OCI-LY1 (cell line): ENCODE data around the gene EBI3.

Experiments
- EZH2 ChIP-seq: fragments of 200-600 bp; sonication (generic), shearing (Covaris generic); IDR thresholded peaks from 2 replicates; pipeline ENCODE4 v1.8.0; 2017; ENCODE audit warnings: borderline replicate concordance, mixed run types, mild to moderate bottlenecking, antibody characterized with exemption, low read length, moderate library complexity, mixed read lengths
- TF ChIP-seq, protein P1 (sequence below): fragments of 200-600 bp; sonication (generic), shearing (Covaris generic); IDR thresholded peaks from 2 replicates; pipeline ENCODE4 v1.5.1; 2017; ENCODE audit warnings: mild to moderate bottlenecking, antibody characterized with exemption, low read length, moderate library complexity, mixed read lengths

DNA sequence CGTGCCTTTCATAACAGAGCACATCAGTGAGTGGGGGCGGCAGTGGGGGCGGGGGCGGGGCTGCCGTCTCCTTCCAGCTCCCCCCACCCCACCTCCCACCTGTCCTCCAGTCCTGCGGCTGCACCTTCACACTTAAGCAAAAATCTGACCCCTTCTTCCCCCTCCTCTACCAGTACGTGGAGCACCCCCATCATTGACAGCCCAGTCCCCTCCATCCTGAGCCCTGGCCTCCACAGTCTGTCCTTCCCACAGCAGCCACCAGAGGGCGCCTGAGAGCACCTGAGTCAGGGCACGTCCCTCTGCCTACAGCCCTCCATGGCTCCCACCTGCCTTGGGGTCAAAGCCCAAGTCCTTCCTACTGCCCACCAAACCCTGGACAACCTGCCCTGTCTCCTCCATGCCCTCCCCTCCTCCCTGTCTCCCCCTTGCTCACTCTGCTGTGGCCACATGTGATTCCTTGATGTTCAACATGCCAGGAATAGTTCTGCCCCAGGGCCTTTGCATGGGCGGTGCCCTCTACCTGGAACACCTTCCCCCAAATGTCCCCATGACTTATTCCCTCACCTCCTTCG lies 4.0 kb downstream of the EBI3 start:
- TF ChIP-seq, protein P1, sequence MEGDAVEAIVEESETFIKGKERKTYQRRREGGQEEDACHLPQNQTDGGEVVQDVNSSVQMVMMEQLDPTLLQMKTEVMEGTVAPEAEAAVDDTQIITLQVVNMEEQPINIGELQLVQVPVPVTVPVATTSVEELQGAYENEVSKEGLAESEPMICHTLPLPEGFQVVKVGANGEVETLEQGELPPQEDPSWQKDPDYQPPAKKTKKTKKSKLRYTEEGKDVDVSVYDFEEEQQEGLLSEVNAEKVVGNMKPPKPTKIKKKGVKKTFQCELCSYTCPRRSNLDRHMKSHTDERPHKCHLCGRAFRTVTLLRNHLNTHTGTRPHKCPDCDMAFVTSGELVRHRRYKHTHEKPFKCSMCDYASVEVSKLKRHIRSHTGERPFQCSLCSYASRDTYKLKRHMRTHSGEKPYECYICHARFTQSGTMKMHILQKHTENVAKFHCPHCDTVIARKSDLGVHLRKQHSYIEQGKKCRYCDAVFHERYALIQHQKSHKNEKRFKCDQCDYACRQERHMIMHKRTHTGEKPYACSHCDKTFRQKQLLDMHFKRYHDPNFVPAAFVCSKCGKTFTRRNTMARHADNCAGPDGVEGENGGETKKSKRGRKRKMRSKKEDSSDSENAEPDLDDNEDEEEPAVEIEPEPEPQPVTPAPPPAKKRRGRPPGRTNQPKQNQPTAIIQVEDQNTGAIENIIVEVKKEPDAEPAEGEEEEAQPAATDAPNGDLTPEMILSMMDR = peak; percentile 78
- no peak for TF ChIP-seq EZH2
